DOHH2 (cell line): ENCODE measurements around the gene CTU1.

ENCODE experiments used
- H3F3A ChIP-seq: fragments of 200-600 bp; sonication (generic), shearing (Covaris generic); 2 replicates; pipeline ENCODE4 v1.6.0; 2016; ENCODE audit warnings: antibody characterized with exemption, mild to moderate bottlenecking; ENCODE audit not compliant: control insufficient read depth, insufficient read depth
- H3K27ac ChIP-seq: fragments of 200-600 bp; sonication (generic); 2 replicates; pipeline ENCODE4 v1.5.1; 2014; ENCODE audit warnings: low read depth, mild to moderate bottlenecking, low read length, moderate library complexity
- H3K27me3 ChIP-seq: fragments of 200-600 bp; sonication (generic); 2 replicates; pipeline ENCODE4 v1.6.1; 2014; ENCODE audit warnings: mild to moderate bottlenecking, low read length, mixed read lengths; ENCODE audit not compliant: control insufficient read depth
- H3K36me3 ChIP-seq: fragments of 200-600 bp; sonication (generic); 2 replicates; pipeline ENCODE4 v1.6.1; 2014; ENCODE audit warnings: mild to moderate bottlenecking, low read length, moderate library complexity, mixed read lengths; ENCODE audit not compliant: control insufficient read depth
- H3K4me1 ChIP-seq: fragments of 200-600 bp; sonication (generic); 2 replicates; pipeline ENCODE4 v1.6.1; 2014; ENCODE audit warnings: mild to moderate bottlenecking, low read length, mixed read lengths; ENCODE audit not compliant: control insufficient read depth
- H3K4me2 ChIP-seq: fragments of 200-600 bp; sonication (generic); 2 replicates; pipeline ENCODE4 v1.6.0; 2014; ENCODE audit warnings: mild to moderate bottlenecking, low read length, moderate library complexity
- H3K4me3 ChIP-seq: fragments of 200-600 bp; sonication (generic); 2 replicates; pipeline ENCODE4 v1.5.1; 2014; ENCODE audit warnings: mild to moderate bottlenecking, low read length, mixed read lengths
- H3K79me2 ChIP-seq: fragments of 200-600 bp; sonication (generic); 2 replicates; pipeline ENCODE4 v1.6.1; 2014; ENCODE audit warnings: mild to moderate bottlenecking, low read length, mixed read lengths; ENCODE audit not compliant: control insufficient read depth
- H3K9me2 ChIP-seq: fragments of 200-600 bp; sonication (generic); replicated peaks from 2 replicates; pipeline ENCODE4 v1.6.1; 2014; ENCODE audit warnings: mild to moderate bottlenecking, low read length, mixed read lengths; ENCODE audit not compliant: control insufficient read depth
- H3K9me3 ChIP-seq: fragments of 200-600 bp; sonication (generic); 2 replicates; pipeline ENCODE4 v1.6.1; 2014; ENCODE audit warnings: antibody characterized with exemption, low read length, mixed read lengths; ENCODE audit not compliant: control insufficient read depth, insufficient read depth
- H4K20me1 ChIP-seq: fragments of 200-600 bp; sonication (generic); 2 replicates; pipeline ENCODE4 v1.6.0; 2014; ENCODE audit warnings: low read depth, mild to moderate bottlenecking, antibody characterized with exemption, low read length, moderate library complexity; ENCODE audit not compliant: control insufficient read depth, insufficient read depth
- CTCF ChIP-seq: fragments of 200-600 bp; sonication (generic); IDR thresholded peaks from one replicate; pipeline ENCODE4 v1.5.1; 2014; ENCODE audit warnings: antibody characterized with exemption, mild to moderate bottlenecking, low read depth, low read length; ENCODE audit not compliant: poor library complexity, severe bottlenecking
- EZH2phosphoT487 ChIP-seq: fragments of 200-600 bp; sonication (generic); IDR thresholded peaks from 2 replicates; pipeline ENCODE4 v1.6.1; 2017; ENCODE audit warnings: borderline replicate concordance, mild to moderate bottlenecking, antibody characterized with exemption, low read length, moderate library complexity, mixed read lengths

The CTU1 gene

GRCh38 chr19:51071095-51071405, 37.2 kb downstream of the CTU1 start:
- 0 out of 2 replicates have a peak, but pooled peaks cover 7% of the 10 kb centered on the region for H3K27me3 ChIP-seq
- H3K4me1 ChIP-seq, result no peaks in the 10 kb centered on the region
- peaks cover 12% of the 10 kb centered on the region; the same call in 1 of the 2 replicates for H3K9me3 ChIP-seq
- no peaks in the 10 kb centered on the region for H4K20me1 ChIP-seq
- H3K36me3 ChIP-seq, result no peaks in the 10 kb centered on the region
- no peak overlapping the region for H3K4me3 ChIP-seq
- TF ChIP-seq CTCF, result no peak
- no peak for TF ChIP-seq EZH2phosphoT487
- H3K79me2 ChIP-seq, result no peaks in the 10 kb centered on the region
- H3K4me2 ChIP-seq, result no peak overlapping the region
- no peaks in the 10 kb centered on the region for H3F3A ChIP-seq
- no peak overlapping the region for H3K27ac ChIP-seq
- no peaks in the 10 kb centered on the region for H3K9me2 ChIP-seq

- Histone ChIP-seq H3F3A (no peaks in the 10 kb centered on the region), H3K9me2 (no peaks in the 10 kb centered on the region), H3K36me3 (no peaks in the 10 kb centered on the region), H3K9me3 (peaks cover 12% of the 10 kb centered on the region; the same call in 1 of the 2 replicates), H3K4me3 (no peak overlapping the region), H4K20me1 (no peaks in the 10 kb centered on the region), H3K4me1 (no peaks in the 10 kb centered on the region), H3K4me2 (no peak overlapping the region), H3K27ac (no peak overlapping the region), H3K27me3 (0 out of 2 replicates have a peak, but pooled peaks cover 7% of the 10 kb centered on the region), H3K79me2 (no peaks in the 10 kb centered on the region)
- no peak for TF ChIP-seq CTCF
- no peak for TF ChIP-seq EZH2phosphoT487
Measured at GRCh38 chr19:51070334-51071094, 37.7 kb downstream of the CTU1 start.

GRCh38 chr19:51066393-51067186, 41.6 kb downstream of the CTU1 start:
- H3K27ac ChIP-seq, result no peak overlapping the region
- H3K4me1 ChIP-seq, result no peaks in the 10 kb centered on the region
- H3F3A ChIP-seq, result no peaks in the 10 kb centered on the region
- no peak overlapping the region for H3K4me2 ChIP-seq
- no peak for TF ChIP-seq EZH2phosphoT487
- TF ChIP-seq CTCF, result no peak
- H3K9me3 ChIP-seq, result no peaks in the 10 kb centered on the region
- H3K9me2 ChIP-seq, result no peaks in the 10 kb centered on the region
- no peaks in the 10 kb centered on the region for H4K20me1 ChIP-seq
- 0 out of 2 replicates have a peak, but pooled peaks cover 7% of the 10 kb centered on the region for H3K27me3 ChIP-seq
- no peak overlapping the region for H3K4me3 ChIP-seq
- no peaks in the 10 kb centered on the region for H3K79me2 ChIP-seq
- H3K36me3 ChIP-seq, result no peaks in the 10 kb centered on the region
